AG09319 (cell line): ENCODE measurements around the gene ALKBH5.

Experiments
- DNase-seq: peaks from one replicate; pipeline ENCODE4 v3.0.0-alpha.2; 2010; ENCODE audit warnings: low read depth; ENCODE audit errors: extremely low read depth
- TF ChIP-seq, protein P1 (sequence below): IDR thresholded peaks from 2 replicates; pipeline ENCODE4 v1.5.1; 2011; ENCODE audit warnings: low read depth, mild to moderate bottlenecking, inconsistent platforms, low read length, moderate library complexity

Gene ALKBH5

DNA sequence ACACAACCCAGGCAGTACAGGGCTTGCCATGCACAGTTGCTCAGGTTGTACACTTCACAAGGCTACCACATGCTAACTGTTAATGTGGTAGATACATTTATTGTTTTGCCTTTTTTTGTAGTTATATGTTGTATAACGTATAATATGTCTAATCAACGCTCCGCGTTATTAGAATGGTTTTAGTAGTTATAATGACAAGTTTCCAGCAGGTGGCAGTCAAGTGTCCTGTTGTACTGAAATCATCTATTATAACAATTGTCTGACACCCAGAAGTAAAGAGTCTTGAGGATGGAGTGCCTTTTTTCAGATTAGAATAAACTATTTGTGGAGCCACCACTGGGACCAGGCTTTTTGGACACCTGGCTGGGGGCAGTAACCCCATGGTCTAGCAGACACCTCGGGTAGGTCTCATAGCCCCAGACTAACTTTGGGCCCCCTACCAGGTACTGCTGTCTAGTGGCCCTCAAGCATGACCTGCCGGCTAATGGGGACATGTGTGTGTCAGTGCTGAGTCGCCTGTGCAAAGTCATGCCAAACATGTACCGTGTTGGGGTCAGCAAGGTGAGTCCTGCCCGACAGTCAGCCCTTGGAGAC is 42.3 kb upstream of the ALKBH5 start:
- DNase-seq = peak; percentile 22
- TF ChIP-seq, protein P1, sequence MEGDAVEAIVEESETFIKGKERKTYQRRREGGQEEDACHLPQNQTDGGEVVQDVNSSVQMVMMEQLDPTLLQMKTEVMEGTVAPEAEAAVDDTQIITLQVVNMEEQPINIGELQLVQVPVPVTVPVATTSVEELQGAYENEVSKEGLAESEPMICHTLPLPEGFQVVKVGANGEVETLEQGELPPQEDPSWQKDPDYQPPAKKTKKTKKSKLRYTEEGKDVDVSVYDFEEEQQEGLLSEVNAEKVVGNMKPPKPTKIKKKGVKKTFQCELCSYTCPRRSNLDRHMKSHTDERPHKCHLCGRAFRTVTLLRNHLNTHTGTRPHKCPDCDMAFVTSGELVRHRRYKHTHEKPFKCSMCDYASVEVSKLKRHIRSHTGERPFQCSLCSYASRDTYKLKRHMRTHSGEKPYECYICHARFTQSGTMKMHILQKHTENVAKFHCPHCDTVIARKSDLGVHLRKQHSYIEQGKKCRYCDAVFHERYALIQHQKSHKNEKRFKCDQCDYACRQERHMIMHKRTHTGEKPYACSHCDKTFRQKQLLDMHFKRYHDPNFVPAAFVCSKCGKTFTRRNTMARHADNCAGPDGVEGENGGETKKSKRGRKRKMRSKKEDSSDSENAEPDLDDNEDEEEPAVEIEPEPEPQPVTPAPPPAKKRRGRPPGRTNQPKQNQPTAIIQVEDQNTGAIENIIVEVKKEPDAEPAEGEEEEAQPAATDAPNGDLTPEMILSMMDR = peak; percentile 52

DNA sequence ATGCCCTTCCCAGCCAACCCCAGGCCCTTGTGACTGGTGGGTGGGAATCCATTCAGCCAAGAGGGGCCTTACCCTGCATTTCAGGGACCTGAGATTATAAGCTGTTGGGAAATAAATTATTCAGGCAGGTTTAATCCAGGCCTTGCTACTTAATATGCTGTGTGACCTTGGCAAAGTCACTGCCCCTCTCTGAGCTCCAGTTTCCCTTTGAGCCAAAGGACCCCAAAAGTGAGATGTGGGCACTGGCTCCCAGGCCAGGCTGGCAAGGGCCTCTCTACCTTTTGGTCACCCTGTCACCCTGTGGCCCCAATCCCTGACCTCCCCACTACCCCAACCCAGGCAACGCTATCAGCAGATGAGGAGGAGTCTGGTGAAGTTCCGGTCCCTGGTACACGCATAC is 41.2 kb upstream of the ALKBH5 start:
- no peak for DNase-seq
- TF ChIP-seq, protein P1 = no peak

DNA sequence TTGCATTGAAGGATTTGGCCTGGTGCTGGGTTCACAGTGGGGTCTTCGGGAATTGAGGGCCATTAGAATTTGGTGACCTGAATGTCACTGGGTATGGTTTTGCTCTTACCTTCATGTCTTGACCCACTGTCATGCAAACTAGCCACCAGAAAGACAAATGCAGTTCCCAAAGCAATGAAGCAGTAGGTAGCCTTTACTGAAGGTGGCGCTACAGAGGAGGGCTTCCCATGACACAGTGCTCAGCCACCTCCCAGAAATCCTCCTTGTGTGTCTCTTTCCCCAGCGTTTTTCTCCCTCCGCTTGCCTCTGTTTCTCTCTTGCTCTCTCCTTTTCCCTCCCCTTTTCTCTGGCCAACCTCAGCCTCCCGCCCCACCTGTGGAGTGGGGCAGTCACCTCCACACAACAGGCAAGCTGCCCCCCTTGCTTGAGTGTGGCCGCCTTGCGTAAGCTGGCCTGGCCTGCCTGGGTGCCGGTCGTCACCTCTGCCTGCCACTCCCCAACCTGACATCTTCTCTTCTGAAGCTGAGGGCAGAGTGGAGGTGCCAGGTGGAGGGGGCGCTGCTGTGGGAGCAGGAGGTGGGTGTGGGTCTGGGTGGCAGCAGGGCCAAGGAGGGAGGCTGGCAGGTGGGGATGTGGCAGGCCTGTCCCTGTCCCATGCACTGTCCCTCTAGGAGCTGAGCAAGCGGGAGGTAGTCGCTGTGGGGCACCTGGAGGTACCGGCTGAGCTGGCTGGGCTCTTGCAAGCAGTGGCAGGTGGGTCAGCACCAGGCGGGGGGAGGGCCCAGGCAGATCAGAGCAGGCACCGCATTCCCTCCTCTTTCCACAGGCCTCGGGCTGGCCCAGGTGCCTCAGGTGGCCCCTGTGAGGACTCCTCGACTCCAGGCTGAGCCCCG is 40.3 kb upstream of the ALKBH5 start:
- TF ChIP-seq, protein P1 = peak; percentile 23
- DNase-seq = no peak

DNA sequence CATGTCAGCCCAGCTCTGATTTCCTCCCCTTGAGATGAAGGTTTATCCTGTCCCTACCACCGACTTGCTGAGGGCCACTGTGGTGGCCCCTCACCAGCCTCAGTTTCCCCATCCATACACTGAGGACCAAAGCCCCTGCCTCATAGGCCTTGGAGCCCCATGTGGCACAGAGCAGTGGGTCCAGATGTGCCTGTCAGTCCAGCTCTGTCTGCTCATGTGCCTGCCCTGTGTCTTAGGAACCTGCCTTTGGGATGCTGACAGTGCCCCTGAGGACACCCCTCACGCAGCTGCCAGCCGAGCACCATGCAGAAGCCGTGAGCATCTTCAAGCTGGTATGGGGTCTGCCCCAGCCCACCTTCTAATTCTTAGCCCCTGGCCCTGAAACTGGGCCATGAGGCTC is 39.4 kb upstream of the ALKBH5 start:
- TF ChIP-seq, protein P1 = no peak
- DNase-seq = no peak

DNA sequence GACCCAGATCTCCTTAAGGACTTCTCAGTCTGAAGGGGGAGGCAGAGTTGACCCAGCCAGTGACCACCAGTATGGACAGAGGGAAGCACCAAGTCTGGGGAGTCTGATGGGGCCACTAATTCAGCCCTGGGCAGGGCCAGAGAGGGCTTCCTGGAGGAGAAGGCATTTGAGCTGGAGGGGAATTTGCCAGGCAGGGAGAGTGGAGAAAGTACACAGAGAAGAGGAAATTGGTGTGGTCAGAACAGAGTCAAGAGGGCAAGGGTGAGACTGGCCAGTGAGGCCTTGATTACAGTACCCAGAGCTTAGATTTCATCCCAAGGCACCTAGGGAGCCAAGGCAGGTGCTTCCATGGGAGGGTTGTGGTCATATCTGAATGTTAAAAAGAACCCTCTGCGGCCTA is 38.8 kb upstream of the ALKBH5 start:
- no peak for DNase-seq
- TF ChIP-seq, protein P1 = no peak

DNA sequence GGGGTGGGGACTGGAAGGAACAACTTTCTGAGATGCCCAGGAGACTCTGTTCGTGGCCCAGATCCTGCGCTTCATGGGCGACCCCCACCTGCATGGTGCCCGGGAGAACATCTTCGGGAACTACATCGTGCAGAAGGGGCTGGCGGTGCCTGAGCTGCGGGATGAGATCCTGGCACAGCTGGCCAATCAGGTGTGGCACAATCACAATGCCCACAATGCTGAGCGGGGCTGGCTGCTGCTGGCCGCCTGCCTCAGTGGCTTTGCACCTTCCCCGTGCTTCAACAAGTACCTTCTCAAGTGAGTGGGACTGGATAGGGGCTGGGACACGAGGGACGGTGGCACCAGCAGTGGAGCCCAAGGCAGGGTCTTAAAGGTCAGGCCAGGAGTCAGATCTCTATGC is 37.8 kb upstream of the ALKBH5 start:
- TF ChIP-seq, protein P1 = no peak

DNA sequence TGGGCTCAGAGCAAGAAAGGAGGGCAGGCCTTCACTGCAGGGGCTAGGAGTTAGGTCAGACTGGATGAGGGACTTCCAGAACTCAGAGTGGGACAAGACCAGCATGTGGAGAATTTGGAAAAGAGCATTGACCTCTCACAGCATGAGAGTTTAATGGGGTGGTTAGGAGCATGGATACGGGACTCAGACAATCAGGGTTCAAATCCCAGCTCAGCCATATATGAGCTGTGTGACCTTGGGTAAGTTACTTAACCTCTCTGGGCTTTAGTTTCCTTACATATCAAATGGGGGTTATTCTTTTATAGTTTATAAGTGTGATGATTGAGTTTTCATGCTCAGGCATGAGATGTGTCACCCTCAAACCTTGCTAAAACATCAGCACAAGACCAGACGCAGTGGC is 37.4 kb upstream of the ALKBH5 start:
- no peak for DNase-seq
- TF ChIP-seq, protein P1 = no peak

More for the DNA sequence above, 37.8 kb upstream of the ALKBH5 start:
- DNase-seq = no peak
